Sigmoid colon (tissue), 4 donors: ENCODE data around the gene GNMT.

Experiments used
- EP300 ChIP-seq, 4 donors: sonication (generic); formaldehyde crosslinking; IDR thresholded peaks; one replicate each; pipeline ENCODE4 v1.6.1; 2017; ENCODE audit warnings: antibody characterized with exemption in 4 of 4
- POLR2AphosphoS5 ChIP-seq, 4 donors: sonication (generic); formaldehyde crosslinking; IDR thresholded peaks; one replicate each; pipeline ENCODE4 v1.6.1; 2017; ENCODE audit warnings: antibody characterized with exemption in 4 of 4
- TF ChIP-seq, protein P1 (sequence below), 4 experiments: fragments of 450-650 bp in 3 of 4; fragments of 200-600 bp in 1 of 4; IDR thresholded peaks; one replicate each; pipeline ENCODE4 v1.5.1; 2016 to 2019; ENCODE audit warnings: antibody characterized with exemption in 4 of 4, mild to moderate bottlenecking in 3 of 4, moderate library complexity in 2 of 4

DNA sequence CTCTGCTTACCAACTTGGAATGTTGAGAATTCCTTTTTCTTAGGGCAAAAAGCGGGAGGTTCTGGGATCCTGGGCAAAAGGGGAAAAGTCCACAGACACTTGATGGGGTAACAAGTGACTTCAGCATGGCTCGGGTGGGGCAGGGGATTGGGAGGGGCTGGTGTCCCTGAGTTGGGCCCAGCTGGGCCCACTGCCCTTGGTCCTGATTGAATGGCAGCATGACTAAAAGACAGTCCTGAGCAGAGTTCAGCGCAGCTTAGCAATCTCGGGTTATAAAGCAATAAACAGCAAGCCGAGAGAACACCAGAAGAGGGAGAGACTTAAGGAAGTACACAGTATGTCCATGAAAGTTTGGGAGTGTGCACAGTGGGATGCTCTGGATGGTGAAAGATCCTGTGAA is 29.4 kb downstream of the GNMT start:
- no peak for TF ChIP-seq EP300 (IDR thresholded peaks at IDR 0.05)
- TF ChIP-seq, protein P1, sequence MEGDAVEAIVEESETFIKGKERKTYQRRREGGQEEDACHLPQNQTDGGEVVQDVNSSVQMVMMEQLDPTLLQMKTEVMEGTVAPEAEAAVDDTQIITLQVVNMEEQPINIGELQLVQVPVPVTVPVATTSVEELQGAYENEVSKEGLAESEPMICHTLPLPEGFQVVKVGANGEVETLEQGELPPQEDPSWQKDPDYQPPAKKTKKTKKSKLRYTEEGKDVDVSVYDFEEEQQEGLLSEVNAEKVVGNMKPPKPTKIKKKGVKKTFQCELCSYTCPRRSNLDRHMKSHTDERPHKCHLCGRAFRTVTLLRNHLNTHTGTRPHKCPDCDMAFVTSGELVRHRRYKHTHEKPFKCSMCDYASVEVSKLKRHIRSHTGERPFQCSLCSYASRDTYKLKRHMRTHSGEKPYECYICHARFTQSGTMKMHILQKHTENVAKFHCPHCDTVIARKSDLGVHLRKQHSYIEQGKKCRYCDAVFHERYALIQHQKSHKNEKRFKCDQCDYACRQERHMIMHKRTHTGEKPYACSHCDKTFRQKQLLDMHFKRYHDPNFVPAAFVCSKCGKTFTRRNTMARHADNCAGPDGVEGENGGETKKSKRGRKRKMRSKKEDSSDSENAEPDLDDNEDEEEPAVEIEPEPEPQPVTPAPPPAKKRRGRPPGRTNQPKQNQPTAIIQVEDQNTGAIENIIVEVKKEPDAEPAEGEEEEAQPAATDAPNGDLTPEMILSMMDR (IDR thresholded peaks at IDR 0.05), result no peak
- TF ChIP-seq POLR2AphosphoS5 (IDR thresholded peaks at IDR 0.05), result no peak
